ENCODE results near the gene PPP1R37. TPM values are rescaled to one million over a fixed set of nuclear protein-coding genes. Genes with fewer than 3 reads are reported as not detected.
A peak's percentile ranks its signal among the peaks of the same experiment; 100 is the strongest.

The PPP1R37 gene
- total RNA-seq, 1 experiment from 2014 or later = 33.6 TPM

DNA sequence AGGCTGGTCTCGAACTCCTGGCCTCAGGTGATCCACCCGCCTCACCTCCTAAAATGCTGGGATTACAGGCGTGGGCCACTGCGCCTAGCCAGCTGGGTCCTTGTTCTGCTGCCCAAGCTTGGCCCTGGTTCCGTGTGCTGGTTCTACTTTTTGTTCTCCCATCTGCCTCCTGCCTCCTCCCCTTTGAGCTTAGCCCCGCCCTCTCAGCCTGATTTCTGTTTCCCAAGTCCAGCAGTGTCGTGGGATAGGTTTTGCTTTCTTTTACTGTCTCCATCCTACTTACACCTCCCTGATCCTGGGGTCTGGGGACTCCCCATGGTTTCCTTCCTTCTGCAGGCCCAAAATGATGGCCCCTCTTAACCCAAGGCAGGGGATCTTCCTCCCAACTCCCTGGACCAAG, 88.0 kb downstream of the PPP1R37 start:
- Histone ChIP-seq H3K4me1 (ENCODE audit: insufficient read depth, low read length) (no peaks in the 10 kb centered on the region), H4K5ac (ENCODE audit: insufficient read length, low read depth, low read length) (no peak overlapping the region), H4K20me1 (ENCODE audit: control insufficient read depth, insufficient read depth, insufficient read length) (no peaks in the 10 kb centered on the region), H2AK5ac (ENCODE audit: insufficient read length, low read length) (no peak overlapping the region), H3K9ac (ENCODE audit: extremely low read depth, insufficient read length, low read length) (no peak overlapping the region), H2BK15ac (ENCODE audit: low read depth, low read length) (no peak overlapping the region), H3K14ac (ENCODE audit: insufficient read depth, low read length) (no peak overlapping the region), H3T11ph (ENCODE audit: low read length) (no peak overlapping the region), H3K18ac (ENCODE audit: insufficient read length, low read depth, low read length) (no peak overlapping the region), H3K27me3 (ENCODE audit: insufficient read depth, low read length) (no peaks in the 10 kb centered on the region), H3K79me2 (ENCODE audit: insufficient read depth, low read length) (no peaks in the 10 kb centered on the region), H3K23ac (ENCODE audit: insufficient read length, low read depth, low read length) (no peak overlapping the region), H4K8ac (replicated peaks; ENCODE audit: insufficient read length, low read depth, low read length) (no peak overlapping the region), H3K27ac (ENCODE audit: insufficient read length, low read depth, low read length) (no peak overlapping the region), H2BK20ac (ENCODE audit: low read depth, low read length, poor library complexity, severe bottlenecking) (no peak overlapping the region), H2BK5ac (ENCODE audit: insufficient read length, low read length) (no peak overlapping the region), H2AFZ (ENCODE audit: low read length) (no peak overlapping the region), H3K56ac (ENCODE audit: insufficient read length, low read depth, low read length) (no peak overlapping the region), H3K4ac (ENCODE audit: low read depth, low read length) (no peak overlapping the region), H3K79me1 (ENCODE audit: insufficient read depth, low read depth, low read length, poor library complexity, severe bottlenecking) (no peaks in the 10 kb centered on the region), H3K4me2 (ENCODE audit: insufficient read depth, insufficient read length, low read length) (no peak overlapping the region), H2BK120ac (ENCODE audit: low read depth, low read length, poor library complexity, severe bottlenecking) (no peak overlapping the region), H3K9me3 (ENCODE audit: control insufficient read depth, low read depth, low read length) (no peaks in the 10 kb centered on the region), H4K91ac (ENCODE audit: insufficient read length, low read depth, low read length) (no peak overlapping the region), H3K23me2 (ENCODE audit: insufficient read length, low read depth, low read length, poor library complexity, severe bottlenecking) (peaks cover 13% of the 10 kb centered on the region), H2BK12ac (ENCODE audit: insufficient read length, low read depth, low read length) (no peak overlapping the region)
- DNase-seq = no peak
- peaks cover 0 to 4% (median 2%) of the 10 kb centered on the region in 3 experiments; a peak in 2 of 7 replicates for H3K36me3 Mint-ChIP-seq (ENCODE audit: insufficient read depth in 1 of 3, low read depth in 3 of 3)
- H3K27me3 Mint-ChIP-seq (ENCODE audit: low read depth) = peaks cover 13% of the 10 kb centered on the region
- TF ChIP-seq, protein P1, sequence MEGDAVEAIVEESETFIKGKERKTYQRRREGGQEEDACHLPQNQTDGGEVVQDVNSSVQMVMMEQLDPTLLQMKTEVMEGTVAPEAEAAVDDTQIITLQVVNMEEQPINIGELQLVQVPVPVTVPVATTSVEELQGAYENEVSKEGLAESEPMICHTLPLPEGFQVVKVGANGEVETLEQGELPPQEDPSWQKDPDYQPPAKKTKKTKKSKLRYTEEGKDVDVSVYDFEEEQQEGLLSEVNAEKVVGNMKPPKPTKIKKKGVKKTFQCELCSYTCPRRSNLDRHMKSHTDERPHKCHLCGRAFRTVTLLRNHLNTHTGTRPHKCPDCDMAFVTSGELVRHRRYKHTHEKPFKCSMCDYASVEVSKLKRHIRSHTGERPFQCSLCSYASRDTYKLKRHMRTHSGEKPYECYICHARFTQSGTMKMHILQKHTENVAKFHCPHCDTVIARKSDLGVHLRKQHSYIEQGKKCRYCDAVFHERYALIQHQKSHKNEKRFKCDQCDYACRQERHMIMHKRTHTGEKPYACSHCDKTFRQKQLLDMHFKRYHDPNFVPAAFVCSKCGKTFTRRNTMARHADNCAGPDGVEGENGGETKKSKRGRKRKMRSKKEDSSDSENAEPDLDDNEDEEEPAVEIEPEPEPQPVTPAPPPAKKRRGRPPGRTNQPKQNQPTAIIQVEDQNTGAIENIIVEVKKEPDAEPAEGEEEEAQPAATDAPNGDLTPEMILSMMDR (conservative IDR thresholded peaks at IDR 0.05) = no peak
- H3K27ac Mint-ChIP-seq = no peak overlapping the region; a peak in 1 of 7 replicates
- H3K4me1 Mint-ChIP-seq = peaks cover 0 to 10% of the 10 kb centered on the region in 2 experiments; a peak in 2 of 4 replicates
- H3K4me3 Mint-ChIP-seq = peak overlapping the region; percentile 67 to 80
- no peaks in the 10 kb centered on the region for H3K9me3 Mint-ChIP-seq
- WGBS (ENCODE audit: extremely low coverage, insufficient read length, low lambda C conversion rate) = no CpG with 5 or more reads among the region's 7 CpGs

Measured in H9 (cell line).